HEK293 (cell line): ENCODE results near the gene PCDH15.

Experiments
- CTCF ChIP-seq: fragments of 450-650 bp; formaldehyde crosslinking; IDR thresholded peaks from 2 replicates; pipeline ENCODE4 v1.5.1; 2016; ENCODE audit warnings: missing biosample characterization, missing genetic modification characterization
- SETDB1 ChIP-seq: IDR thresholded peaks from one replicate; pipeline ENCODE4 v1.6.1; 2017; ENCODE audit warnings: mild to moderate bottlenecking, low read length, moderate library complexity, mixed read lengths; ENCODE audit not compliant: insufficient read length
- YY1 ChIP-seq: fragments of 450-650 bp; formaldehyde crosslinking; IDR thresholded peaks from 2 replicates; pipeline ENCODE4 v1.5.1; 2018; ENCODE audit warnings: missing biosample characterization, missing genetic modification characterization
- ZBTB17 ChIP-seq: fragments of 450-650 bp; formaldehyde crosslinking; IDR thresholded peaks from 2 replicates; pipeline ENCODE4 v1.5.1; 2016; ENCODE audit warnings: missing biosample characterization, missing genetic modification characterization
- ZNF580 ChIP-seq: fragments of 450-650 bp; formaldehyde crosslinking; IDR thresholded peaks from 2 replicates; pipeline ENCODE4 v1.5.1; 2016; ENCODE audit warnings: missing biosample characterization, missing genetic modification characterization

DNA sequence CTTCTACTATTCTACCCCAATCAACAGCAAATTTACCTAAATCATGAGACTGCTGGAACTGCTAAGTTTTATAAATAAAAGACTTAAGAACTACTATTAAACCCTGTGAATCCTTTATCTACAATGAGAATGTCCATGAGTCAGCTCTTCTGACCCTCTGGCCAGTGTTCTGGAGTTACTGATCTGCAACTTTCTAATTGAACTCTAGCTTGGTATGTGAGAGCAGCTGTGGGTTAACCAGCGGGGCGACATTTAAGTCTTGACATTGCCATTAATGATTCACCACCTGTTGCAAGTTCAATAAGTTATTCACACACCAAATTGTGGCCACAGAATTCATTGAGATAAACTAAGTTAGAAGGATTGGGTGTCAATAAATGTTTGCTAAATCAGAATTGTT is 359.8 kb downstream of the PCDH15 start:
- TF ChIP-seq ZNF580 (tag by site-specific recombination) (no peak), CTCF (tag by site-specific recombination) (no peak), YY1 (tag by site-specific recombination) (no peak), SETDB1 (no peak), ZBTB17 (tag by site-specific recombination) (no peak)
